HEK293T (cell line): ENCODE data around the gene PTPRH.
A peak's percentile ranks its signal among the peaks of the same experiment; 100 is the strongest.
"Not testable (repeated sequence)": the region's sequence is repeated elsewhere in the genome, so short reads cannot be mapped to it uniquely, and the experiment has no call there.

Source experiments
- CTCF ChIA-PET: fragments of 350-600 bp; formaldehyde crosslinking; extraction: SDS; loops from one replicate; lab custom pipeline; 2021; ENCODE audit warnings: antibody characterized with exemption, inconsistent platforms; lab: Yijun Ruan, JAX
- POLR2A ChIA-PET: fragments of 350-600 bp; formaldehyde crosslinking; extraction: SDS; loops from one replicate; lab custom pipeline; 2020; ENCODE audit warnings: antibody characterized with exemption, inconsistent platforms; lab: Yijun Ruan, JAX
- DNase-seq: peaks from one replicate; pipeline ENCODE4 v3.0.0; 2012; ENCODE audit warnings: mixed read lengths; ENCODE audit errors: extremely low spot score
- ARNT ChIP-seq: fragments of 450-650 bp; IDR thresholded peaks from 2 replicates; pipeline ENCODE4 v1.6.1; 2017; ENCODE audit warnings: mild to moderate bottlenecking
- BHLHE40 ChIP-seq: fragments of 450-650 bp; IDR thresholded peaks from 2 replicates; pipeline ENCODE4 v1.6.1; 2016; ENCODE audit warnings: mild to moderate bottlenecking, moderate library complexity, borderline replicate concordance
- CTBP1 ChIP-seq: fragments of 450-650 bp; IDR thresholded peaks from 2 replicates; pipeline ENCODE4 v1.6.1; 2016; ENCODE audit warnings: borderline replicate concordance
- ELF4 ChIP-seq: fragments of 450-650 bp; IDR thresholded peaks from 2 replicates; pipeline ENCODE4 v1.6.1; 2017; ENCODE audit warnings: antibody characterized with exemption
- FOXA1 ChIP-seq: fragments of 450-650 bp; IDR thresholded peaks from 2 replicates; pipeline ENCODE4 v1.6.1; 2016; ENCODE audit warnings: mild to moderate bottlenecking
- FOXK2 ChIP-seq: fragments of 450-650 bp; IDR thresholded peaks from 2 replicates; pipeline ENCODE4 v1.6.1; 2016; ENCODE audit warnings: mild to moderate bottlenecking
- FOXM1 ChIP-seq: fragments of 450-650 bp; IDR thresholded peaks from 2 replicates; pipeline ENCODE4 v1.6.1; 2017; ENCODE audit warnings: mild to moderate bottlenecking, borderline replicate concordance
- HDGF ChIP-seq: fragments of 450-650 bp; IDR thresholded peaks from 2 replicates; pipeline ENCODE4 v1.6.1; 2017; ENCODE audit warnings: antibody characterized with exemption, borderline replicate concordance
- L3MBTL2 ChIP-seq: fragments of 450-650 bp; conservative IDR thresholded peaks from 2 replicates; pipeline ENCODE4 v1.6.1; 2016; ENCODE audit warnings: mild to moderate bottlenecking
- LEF1 ChIP-seq: fragments of 450-650 bp; IDR thresholded peaks from 2 replicates; pipeline ENCODE4 v1.6.1; 2017; ENCODE audit warnings: mild to moderate bottlenecking, borderline replicate concordance
- NFRKB ChIP-seq: fragments of 450-650 bp; IDR thresholded peaks from 2 replicates; pipeline ENCODE4 v1.6.1; 2016; ENCODE audit warnings: mild to moderate bottlenecking, moderate library complexity
- PKNOX1 ChIP-seq: fragments of 450-650 bp; IDR thresholded peaks from 2 replicates; pipeline ENCODE4 v1.6.1; 2016
- SP1 ChIP-seq: fragments of 450-650 bp; IDR thresholded peaks from 2 replicates; pipeline ENCODE4 v1.6.1; 2017
- SUZ12 ChIP-seq: fragments of 450-650 bp; IDR thresholded peaks from 2 replicates; pipeline ENCODE4 v1.6.1; 2016; ENCODE audit warnings: mild to moderate bottlenecking
- TARDBP ChIP-seq: fragments of 450-650 bp; IDR thresholded peaks from 2 replicates; pipeline ENCODE4 v1.6.1; 2016
- ZNF384 ChIP-seq: fragments of 450-650 bp; IDR thresholded peaks from 2 replicates; pipeline ENCODE4 v1.6.1; 2016

The PTPRH gene

GRCh38 chr19:55209693-55210472, 582 bp upstream of the PTPRH start:
- no peak for TF ChIP-seq FOXK2
- TF ChIP-seq HDGF: no peak
- no peak for TF ChIP-seq FOXA1
- no peak for TF ChIP-seq SP1
- no peak for TF ChIP-seq ARNT
- TF ChIP-seq LEF1: no peak
- TF ChIP-seq L3MBTL2: no peak
- TF ChIP-seq ZNF384: no peak
- no peak for TF ChIP-seq NFRKB
- TF ChIP-seq BHLHE40: no peak
- ChIA-PET CTCF (interaction anchor here (1.2 kb wide), 1 partner anchor 10 kb away, joined by 3 read pairs; no protein-coding TSS in a partner anchor), POLR2A (interaction anchor here (1.2 kb wide), 1 partner anchor 35 kb away, joined by 3 read pairs; no protein-coding TSS in a partner anchor)
- no peak for DNase-seq

- CTCF ChIA-PET: no interaction called here
- TF ChIP-seq BHLHE40 (no peak), LEF1 (no peak), SP1 (no peak), CTBP1 (no peak), NFRKB (no peak), SUZ12 (no peak), TARDBP (no peak), ELF4 (no peak), ARNT (no peak), PKNOX1 (no peak), FOXA1 (no peak), FOXM1 (no peak)
- POLR2A ChIA-PET: interaction anchor here (0.9 to 1.4 kb wide), 5 partner anchors 10 to 60 kb away, joined by 3 to 4 read pairs (median 3); partner anchors contain the start of gene PPP6R1
- DNase-seq: peak; percentile 77
These were observed 2.4 kb downstream of the PTPRH start for GRCh38 chr19:55206664-55207500.

GRCh38 chr19:55202199-55202598, 7.1 kb downstream of the PTPRH start:
- DNase-seq, CTCF ChIA-PET: not testable (repeated sequence)
- POLR2A ChIA-PET: interaction anchor here (1.3 kb wide), 1 partner anchor 57 kb away, joined by 7 read pairs; the partner anchor contains the start of gene PPP6R1

GRCh38 chr19:55199620-55200204, 9.6 kb downstream of the PTPRH start:
- TF ChIP-seq NFRKB (no peak), CTBP1 (no peak), ELF4 (no peak), ARNT (no peak), SP1 (no peak), LEF1 (no peak), PKNOX1 (no peak), TARDBP (no peak), L3MBTL2 (no peak), FOXM1 (no peak), FOXK2 (no peak)
- no peak for DNase-seq
- ChIA-PET CTCF (no interaction called here), POLR2A (interaction anchor here (1.1 kb wide), 1 partner anchor 10 kb away, joined by 3 read pairs; no protein-coding TSS in a partner anchor)

GRCh38 chr19:55198651-55199050, 10.7 kb downstream of the PTPRH start:
- TF ChIP-seq PKNOX1 (no peak), ZNF384 (no peak), SP1 (no peak), ARNT (no peak), L3MBTL2 (no peak), BHLHE40 (no peak), ELF4 (no peak), HDGF (no peak), FOXK2 (no peak), NFRKB (no peak), CTBP1 (no peak), TARDBP (no peak), LEF1 (no peak), FOXA1 (no peak)
- DNase-seq: no peak
- ChIA-PET CTCF (no interaction called here), POLR2A (interaction anchor here (1.1 to 1.2 kb wide), 2 partner anchors 9 to 18 kb away, joined by 3 read pairs; no protein-coding TSS in a partner anchor)

- POLR2A ChIA-PET: interaction anchor here (1.1 to 1.2 kb wide), 2 partner anchors 9 to 19 kb away, joined by 3 read pairs; no protein-coding TSS in a partner anchor
- no peak for TF ChIP-seq PKNOX1
- peak; percentile 91 for TF ChIP-seq SUZ12
- TF ChIP-seq ARNT: no peak
- TF ChIP-seq ZNF384: no peak
- TF ChIP-seq BHLHE40: no peak
- TF ChIP-seq L3MBTL2: peak; percentile 63
- TF ChIP-seq TARDBP: no peak
- no peak for TF ChIP-seq CTBP1
- no peak for TF ChIP-seq HDGF
- TF ChIP-seq SP1: no peak
- no peak for TF ChIP-seq ELF4
- CTCF ChIA-PET: no interaction called here
- DNase-seq: peak; percentile 59
These were observed 11.8 kb downstream of the PTPRH start for GRCh38 chr19:55197528-55197927.
